Measurements from ENCODE around the gene SMARCA4.

SMARCA4 gene

GRCh38 chr19:11033763-11034162 is 72.9 kb downstream of the SMARCA4 start:
- H3K14ac ChIP-seq (ENCODE audit: low read length): no peak overlapping the region
- H2BK5ac ChIP-seq (ENCODE audit: low read length): no peak overlapping the region
- no peak overlapping the region for H3K27ac ChIP-seq (replicated peaks; ENCODE audit: low read length)
- H3K4me3 ChIP-seq (ENCODE audit: low read length in 2 of 2): no peak overlapping the region
- no peak overlapping the region for H2AK5ac ChIP-seq (ENCODE audit: low read depth, low read length)
- H3K9ac ChIP-seq (ENCODE audit: low read depth, low read length, poor library complexity): peak overlapping the region; percentile 78
- no peaks in the 10 kb centered on the region for H3K27me3 ChIP-seq (ENCODE audit: control insufficient read depth in 3 of 3, insufficient read depth in 3 of 3, low read depth in 1 of 3, low read length in 3 of 3)
- no peak overlapping the region for H2BK12ac ChIP-seq (ENCODE audit: low read length)
- peaks cover 7% of the 10 kb centered on the region for H3K79me1 ChIP-seq (ENCODE audit: low read depth, low read length)
- no peak overlapping the region for H3K4ac ChIP-seq (ENCODE audit: low read length)
- H4K8ac ChIP-seq (ENCODE audit: low read depth, low read length): peak overlapping the region; percentile 9
- H2BK120ac ChIP-seq (ENCODE audit: low read depth, low read length): no peak overlapping the region
- no peak overlapping the region for H4K91ac ChIP-seq (ENCODE audit: low read depth, low read length, poor library complexity)
- H3K36me3 ChIP-seq (replicated peaks in 1 of 2; ENCODE audit: control insufficient read depth in 2 of 2, insufficient read depth in 2 of 2, low read length in 2 of 2): peaks cover 90 to 100% of the 10 kb centered on the region in 2 donors
- H3K23ac ChIP-seq (ENCODE audit: low read depth, low read length, poor library complexity): no peak overlapping the region
- no peak overlapping the region for H2AFZ ChIP-seq (ENCODE audit: low read length)
- no peak overlapping the region for H3K18ac ChIP-seq (ENCODE audit: low read length)
- H3K4me1 ChIP-seq (ENCODE audit: control insufficient read depth in 2 of 2, insufficient read depth in 1 of 2, low read depth in 1 of 2, low read length in 2 of 2): no peaks in the 10 kb centered on the region
- no peak for DNase-seq (ENCODE audit: low spot score)
- no peak overlapping the region for H3K4me2 ChIP-seq (ENCODE audit: insufficient read depth, low read length, poor library complexity, severe bottlenecking)
- no peak overlapping the region for H2BK15ac ChIP-seq (ENCODE audit: low read length)
- no CpG with 5 or more reads among the region's 35 CpGs for WGBS, 2 donors (ENCODE audit: extremely low coverage in 2 of 2, insufficient read length in 2 of 2, insufficient replicate concordance in 1 of 2)
- peaks cover 0 to 2% of the 10 kb centered on the region in 2 donors for H3K9me3 ChIP-seq (replicated peaks in 1 of 2; ENCODE audit: control insufficient read depth in 2 of 2, insufficient read depth in 1 of 2, low read depth in 1 of 2, low read length in 2 of 2)

DNA sequence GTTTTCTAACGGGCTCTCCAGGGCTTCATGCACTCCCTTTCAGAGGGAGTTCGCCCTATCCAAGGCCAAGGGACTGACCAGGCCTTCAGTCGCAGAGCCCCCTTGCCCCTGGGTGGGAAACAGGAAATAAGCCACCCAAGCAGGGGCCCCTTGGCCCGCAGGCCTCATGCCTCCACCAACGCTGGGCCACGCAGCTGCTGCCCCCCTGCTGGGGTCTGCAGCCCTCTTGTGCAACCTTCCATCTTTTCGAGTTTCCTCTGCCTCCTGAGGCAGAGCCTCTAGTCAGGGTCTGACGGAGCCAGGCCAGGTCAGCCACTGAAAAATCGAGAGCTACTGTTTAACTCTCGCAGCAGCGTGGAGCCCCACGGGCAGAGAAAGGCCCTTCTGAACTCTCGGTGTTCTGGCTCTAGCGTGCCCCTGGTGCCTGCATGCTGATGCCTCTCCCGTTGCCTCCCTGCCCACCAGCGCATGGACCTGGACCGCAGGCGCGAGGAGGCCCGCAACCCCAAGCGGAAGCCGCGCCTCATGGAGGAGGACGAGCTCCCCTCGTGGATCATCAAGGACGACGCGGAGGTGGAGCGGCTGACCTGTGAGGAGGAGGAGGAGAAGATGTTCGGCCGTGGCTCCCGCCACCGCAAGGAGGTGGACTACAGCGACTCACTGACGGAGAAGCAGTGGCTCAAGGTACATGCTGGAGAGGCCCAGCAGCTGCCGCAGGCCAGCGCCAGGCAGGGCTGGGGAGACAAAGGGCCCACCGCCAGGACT is 73.8 kb downstream of the SMARCA4 start:
- Histone ChIP-seq H3K4me2 (ENCODE audit: insufficient read depth, low read length, poor library complexity, severe bottlenecking) (no peak overlapping the region), H2BK120ac (ENCODE audit: low read depth, low read length) (no peak overlapping the region), H2AFZ (ENCODE audit: low read length) (no peak overlapping the region), H3K4me1 (ENCODE audit: control insufficient read depth in 2 of 2, insufficient read depth in 1 of 2, low read depth in 1 of 2, low read length in 2 of 2) (no peaks in the 10 kb centered on the region), H3K27me3 (ENCODE audit: control insufficient read depth in 3 of 3, insufficient read depth in 3 of 3, low read depth in 1 of 3, low read length in 3 of 3) (no peaks in the 10 kb centered on the region), H3K36me3 (replicated peaks in 1 of 2; ENCODE audit: control insufficient read depth in 2 of 2, insufficient read depth in 2 of 2, low read length in 2 of 2) (peaks cover 86 to 100% of the 10 kb centered on the region in 2 donors), H3K9me3 (replicated peaks in 1 of 2; ENCODE audit: control insufficient read depth in 2 of 2, insufficient read depth in 1 of 2, low read depth in 1 of 2, low read length in 2 of 2) (peaks cover 0 to 2% of the 10 kb centered on the region in 2 donors), H2AK5ac (ENCODE audit: low read depth, low read length) (no peak overlapping the region), H4K8ac (ENCODE audit: low read depth, low read length) (no peak overlapping the region), H3K23ac (ENCODE audit: low read depth, low read length, poor library complexity) (no peak overlapping the region), H3K79me1 (ENCODE audit: low read depth, low read length) (peaks cover 5% of the 10 kb centered on the region), H3K4ac (ENCODE audit: low read length) (no peak overlapping the region), H4K91ac (ENCODE audit: low read depth, low read length, poor library complexity) (no peak overlapping the region), H3K18ac (ENCODE audit: low read length) (no peak overlapping the region), H2BK5ac (ENCODE audit: low read length) (peak overlapping the region; percentile 45), H2BK15ac (ENCODE audit: low read length) (no peak overlapping the region), H3K27ac (replicated peaks; ENCODE audit: low read length) (no peak overlapping the region), H3K14ac (ENCODE audit: low read length) (no peak overlapping the region), H3K4me3 (ENCODE audit: low read length in 2 of 2) (no peak overlapping the region), H3K9ac (ENCODE audit: low read depth, low read length, poor library complexity) (no peak overlapping the region), H2BK12ac (ENCODE audit: low read length) (no peak overlapping the region)
- WGBS, 2 donors (ENCODE audit: extremely low coverage in 2 of 2, insufficient read length in 2 of 2, insufficient replicate concordance in 1 of 2): no CpG with 5 or more reads among the region's 38 CpGs
- no peak for DNase-seq (ENCODE audit: low spot score)

DNA sequence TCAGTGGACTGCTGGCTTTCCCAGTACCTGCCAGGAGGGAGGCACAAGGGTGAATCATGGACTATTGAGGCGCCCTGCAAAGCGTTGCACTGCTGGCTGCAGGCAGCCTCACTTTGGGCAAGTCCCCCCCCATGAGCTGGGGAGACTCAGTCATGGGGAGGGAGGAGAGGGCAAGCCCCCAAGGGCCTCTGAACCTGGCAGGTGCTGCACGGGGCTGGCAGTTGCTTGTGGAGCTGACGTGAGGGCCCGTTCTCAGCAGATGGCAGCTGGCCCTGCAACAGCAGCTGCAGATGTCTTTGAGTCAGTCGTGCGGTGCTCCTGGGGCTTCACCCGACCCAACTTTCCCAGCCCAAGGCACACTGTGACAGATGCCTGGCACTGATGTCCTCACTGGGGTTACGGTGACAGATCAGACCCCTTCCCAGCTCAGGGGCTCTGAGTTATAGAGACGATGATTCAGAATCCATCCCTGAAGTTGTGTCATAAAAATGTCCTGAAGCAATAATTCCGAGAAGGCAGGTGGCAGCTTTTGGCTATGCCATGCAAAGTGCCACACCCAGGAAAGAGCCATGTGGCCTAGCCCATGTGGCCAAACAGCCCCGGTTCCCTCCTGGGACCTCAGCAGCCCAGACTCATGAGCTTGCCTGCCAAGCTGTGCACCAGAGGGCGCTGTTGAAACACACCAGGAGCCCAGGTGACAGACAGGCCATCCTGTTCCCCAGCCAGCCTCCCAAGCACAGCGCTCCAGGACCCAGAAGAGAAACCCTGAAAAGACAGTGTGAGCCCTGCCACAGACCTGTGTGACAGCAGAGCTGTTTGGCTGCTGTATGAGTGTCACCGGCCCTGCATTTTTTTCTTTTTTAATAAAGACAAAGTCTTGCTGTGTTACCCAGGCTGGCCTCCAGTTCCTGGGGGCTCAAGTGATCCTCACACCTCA is 74.9 kb downstream of the SMARCA4 start:
- Histone ChIP-seq H3K27me3 (ENCODE audit: control insufficient read depth in 3 of 3, insufficient read depth in 3 of 3, low read depth in 1 of 3, low read length in 3 of 3) (no peaks in the 10 kb centered on the region), H3K4me3 (ENCODE audit: low read length in 2 of 2) (no peak overlapping the region), H3K9me3 (replicated peaks in 1 of 2; ENCODE audit: control insufficient read depth in 2 of 2, insufficient read depth in 1 of 2, low read depth in 1 of 2, low read length in 2 of 2) (peaks cover 0 to 2% of the 10 kb centered on the region in 2 donors), H2BK120ac (ENCODE audit: low read depth, low read length) (no peak overlapping the region), H2BK15ac (ENCODE audit: low read length) (no peak overlapping the region), H3K18ac (ENCODE audit: low read length) (no peak overlapping the region), H2BK12ac (ENCODE audit: low read length) (no peak overlapping the region), H3K4me1 (ENCODE audit: control insufficient read depth in 2 of 2, insufficient read depth in 1 of 2, low read depth in 1 of 2, low read length in 2 of 2) (no peaks in the 10 kb centered on the region), H2AK5ac (ENCODE audit: low read depth, low read length) (no peak overlapping the region), H3K27ac (replicated peaks; ENCODE audit: low read length) (no peak overlapping the region), H4K91ac (ENCODE audit: low read depth, low read length, poor library complexity) (no peak overlapping the region), H3K36me3 (replicated peaks in 1 of 2; ENCODE audit: control insufficient read depth in 2 of 2, insufficient read depth in 2 of 2, low read length in 2 of 2) (peaks cover 77 to 98% of the 10 kb centered on the region in 2 donors), H3K9ac (ENCODE audit: low read depth, low read length, poor library complexity) (no peak overlapping the region), H3K79me1 (ENCODE audit: low read depth, low read length) (peaks cover 5% of the 10 kb centered on the region), H3K14ac (ENCODE audit: low read length) (no peak overlapping the region), H2BK5ac (ENCODE audit: low read length) (no peak overlapping the region), H3K4ac (ENCODE audit: low read length) (no peak overlapping the region), H3K23ac (ENCODE audit: low read depth, low read length, poor library complexity) (no peak overlapping the region), H2AFZ (ENCODE audit: low read length) (no peak overlapping the region), H3K4me2 (ENCODE audit: insufficient read depth, low read length, poor library complexity, severe bottlenecking) (no peak overlapping the region), H4K8ac (ENCODE audit: low read depth, low read length) (no peak overlapping the region)
- WGBS, 2 donors (ENCODE audit: extremely low coverage in 2 of 2, insufficient read length in 2 of 2, insufficient replicate concordance in 1 of 2): no CpG with 5 or more reads among the region's 15 CpGs
- DNase-seq (ENCODE audit: low spot score): peak; percentile 75

DNA sequence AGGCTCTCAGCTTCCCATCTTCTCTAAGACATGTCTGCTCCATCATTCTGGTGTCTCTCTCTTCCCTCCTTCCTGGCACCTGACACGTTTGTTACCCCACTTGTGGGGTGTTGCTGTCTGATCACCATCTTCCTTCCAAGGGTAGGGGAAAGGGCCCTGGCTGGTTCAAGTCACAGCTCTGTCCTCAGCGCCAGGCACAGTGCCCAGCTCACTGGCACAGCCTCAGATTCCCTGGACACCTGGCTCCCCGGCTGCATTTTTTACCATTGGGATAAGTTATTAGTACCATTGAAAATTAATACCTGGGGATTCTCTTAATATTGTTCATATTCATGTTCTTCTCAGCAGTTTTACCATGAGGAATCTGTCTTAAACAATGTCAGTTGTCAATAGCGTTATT is 77.7 kb downstream of the SMARCA4 start:
- Histone ChIP-seq H3K36me3 (replicated peaks in 1 of 2; ENCODE audit: control insufficient read depth in 2 of 2, insufficient read depth in 2 of 2, low read length in 2 of 2) (peaks cover 63 to 98% of the 10 kb centered on the region in 2 donors), H3K27me3 (ENCODE audit: control insufficient read depth in 3 of 3, insufficient read depth in 3 of 3, low read depth in 1 of 3, low read length in 3 of 3) (no peaks in the 10 kb centered on the region), H3K4me3 (ENCODE audit: low read length in 2 of 2) (no peak overlapping the region), H2BK5ac (ENCODE audit: low read length) (no peak overlapping the region), H3K4me1 (ENCODE audit: control insufficient read depth in 2 of 2, insufficient read depth in 1 of 2, low read depth in 1 of 2, low read length in 2 of 2) (no peaks in the 10 kb centered on the region), H3K14ac (ENCODE audit: low read length) (no peak overlapping the region), H4K8ac (ENCODE audit: low read depth, low read length) (no peak overlapping the region), H3K79me1 (ENCODE audit: low read depth, low read length) (peaks cover 2% of the 10 kb centered on the region), H2AFZ (ENCODE audit: low read length) (no peak overlapping the region), H2AK5ac (ENCODE audit: low read depth, low read length) (no peak overlapping the region), H3K4ac (ENCODE audit: low read length) (no peak overlapping the region), H2BK120ac (ENCODE audit: low read depth, low read length) (no peak overlapping the region), H3K4me2 (ENCODE audit: insufficient read depth, low read length, poor library complexity, severe bottlenecking) (no peak overlapping the region), H3K9ac (ENCODE audit: low read depth, low read length, poor library complexity) (no peak overlapping the region), H3K23ac (ENCODE audit: low read depth, low read length, poor library complexity) (no peak overlapping the region), H2BK12ac (ENCODE audit: low read length) (no peak overlapping the region), H3K9me3 (replicated peaks in 1 of 2; ENCODE audit: control insufficient read depth in 2 of 2, insufficient read depth in 1 of 2, low read depth in 1 of 2, low read length in 2 of 2) (peaks cover 0 to 4% of the 10 kb centered on the region in 2 donors), H4K91ac (ENCODE audit: low read depth, low read length, poor library complexity) (no peak overlapping the region), H3K27ac (replicated peaks; ENCODE audit: low read length) (no peak overlapping the region), H2BK15ac (ENCODE audit: low read length) (no peak overlapping the region), H3K18ac (ENCODE audit: low read length) (no peak overlapping the region)
- DNase-seq (ENCODE audit: low spot score): no peak
- no CpG with 5 or more reads among the region's 4 CpGs for whole genome bisulfite sequencing, 2 donors (ENCODE audit: extremely low coverage in 2 of 2, insufficient read length in 2 of 2, insufficient replicate concordance in 1 of 2)

Data from neuronal stem cell (in vitro differentiated cells).